ENCODE measurements around the gene KRT86.
"Not testable (repeated sequence)": the region's sequence is repeated elsewhere in the genome, so short reads cannot be mapped to it uniquely, and the experiment has no call there.

Gene KRT86

DNA sequence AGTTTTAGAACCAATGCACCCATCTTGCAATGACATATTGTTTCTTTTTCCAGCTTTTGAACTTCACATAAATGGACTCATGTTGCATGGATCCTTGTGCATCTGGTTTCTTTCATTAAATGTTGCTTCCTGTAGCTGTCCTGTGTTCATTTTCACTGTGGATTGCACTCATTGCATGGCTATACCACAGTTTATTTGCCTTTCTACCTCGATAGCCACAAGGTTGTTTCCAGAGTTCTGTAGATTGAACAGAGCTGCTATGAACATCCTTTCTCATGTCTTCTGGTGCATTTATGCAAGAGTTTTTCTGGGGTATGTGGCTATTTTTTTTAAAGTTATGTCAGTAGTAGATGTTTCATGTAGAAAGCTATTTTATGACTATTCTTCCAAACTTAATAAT is 20.4 kb downstream of the KRT86 start:
- no peak for DNase-seq (ENCODE audit: low read depth)

DNA sequence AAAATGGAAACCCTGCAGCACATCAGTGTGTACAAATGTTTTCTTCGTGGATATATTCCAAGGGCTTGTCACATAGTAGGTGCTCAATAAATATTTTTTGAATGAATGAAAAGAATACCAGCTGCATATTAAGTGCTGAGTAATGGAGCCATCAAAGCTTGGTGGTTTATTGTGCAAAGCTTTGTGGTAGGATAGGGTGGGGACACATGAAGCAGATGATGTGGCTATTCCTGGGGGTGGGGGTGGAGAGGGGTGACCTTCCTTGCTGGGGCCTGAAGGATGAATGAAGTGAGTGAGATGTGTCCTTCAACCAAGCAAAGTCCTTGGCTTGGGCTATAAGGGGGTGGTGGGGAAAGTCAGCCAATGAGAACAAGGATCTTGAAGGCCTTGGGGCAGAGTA is 21.2 kb downstream of the KRT86 start:
- no peak for DNase-seq (ENCODE audit: low read depth)

DNA sequence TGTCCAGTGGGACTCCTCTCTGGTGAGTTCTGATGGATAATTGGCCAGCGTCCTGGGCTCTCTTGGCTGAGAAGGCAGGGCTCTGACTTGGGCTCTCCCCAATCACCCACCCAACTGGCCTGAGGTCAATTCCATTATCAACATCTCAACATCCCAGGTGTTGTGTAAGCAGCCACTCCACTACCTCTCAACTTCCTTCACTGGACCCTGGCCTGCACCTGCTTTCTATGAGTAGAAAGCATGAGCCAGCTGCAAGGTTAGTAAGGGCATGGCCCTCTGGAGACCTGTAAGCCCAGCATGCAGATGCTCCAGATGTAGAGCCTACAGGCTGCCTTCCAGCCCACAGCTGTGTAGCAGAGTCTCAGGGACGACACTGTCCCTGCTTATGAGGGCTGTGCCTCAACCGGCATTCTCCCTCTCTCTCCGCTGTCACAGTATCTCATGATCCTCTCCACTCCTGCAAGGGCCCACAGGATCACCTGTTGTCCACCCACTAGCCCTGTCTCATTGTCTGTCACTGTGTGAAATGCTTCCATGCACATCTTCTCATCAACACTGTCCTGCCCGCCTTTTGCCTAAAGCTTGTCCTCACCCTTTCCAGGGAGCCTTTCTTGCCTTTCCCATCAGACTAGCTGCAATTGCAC is 22.2 kb downstream of the KRT86 start:
- DNase-seq (ENCODE audit: low read depth): no peak

GRCh38 chr12:52298677-52299190 is 24.3 kb downstream of the KRT86 start:
- DNase-seq (ENCODE audit: low read depth): no peak

DNA sequence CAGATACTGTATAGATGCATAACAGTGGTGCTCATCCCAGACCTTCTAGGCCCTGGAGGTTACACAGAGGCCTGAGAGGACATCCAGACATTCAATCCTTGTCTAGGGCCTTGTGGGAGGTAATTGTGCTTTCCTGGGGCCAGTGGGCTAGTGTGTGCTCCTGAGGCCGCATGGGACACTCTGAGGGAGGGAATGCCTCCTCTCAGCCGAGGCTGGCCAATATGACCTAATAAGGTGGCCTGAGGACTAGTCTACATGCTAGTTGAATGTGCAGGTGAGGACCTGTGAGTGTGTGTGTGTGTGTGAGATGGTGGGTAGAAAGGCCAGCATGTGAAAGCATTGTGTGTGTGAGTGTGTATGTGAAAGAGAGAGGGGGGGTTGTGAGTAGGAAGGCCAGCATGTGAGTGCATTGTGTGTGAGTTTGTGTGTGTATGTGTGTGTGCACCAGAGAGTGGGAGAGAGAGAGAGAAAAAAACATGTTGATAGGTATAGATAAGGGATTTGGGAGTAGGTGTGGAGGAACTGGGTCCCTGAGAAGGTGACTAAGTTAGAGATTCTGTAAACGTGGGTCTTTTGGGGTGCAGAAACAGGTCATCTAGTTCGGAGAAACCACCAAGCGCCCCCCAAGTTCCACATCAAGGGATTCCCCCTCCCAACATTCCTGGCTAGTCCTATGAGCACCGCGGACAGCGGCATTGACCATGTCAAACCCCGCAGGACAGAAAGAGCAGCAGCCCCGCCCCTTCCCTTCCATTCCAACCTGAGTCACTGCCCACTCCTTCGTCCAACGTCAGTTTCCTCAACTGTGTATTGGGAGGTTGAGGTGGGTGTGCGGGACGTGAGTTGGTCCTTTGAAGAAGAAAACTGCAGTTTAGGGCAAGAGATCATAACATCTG is 26.6 kb downstream of the KRT86 start:
- DNase-seq (ENCODE audit: low read depth): no peak

GRCh38 chr12:52301721-52302120 is 27.3 kb downstream of the KRT86 start:
- DNase-seq (ENCODE audit: low read depth): not testable (repeated sequence)

DNA sequence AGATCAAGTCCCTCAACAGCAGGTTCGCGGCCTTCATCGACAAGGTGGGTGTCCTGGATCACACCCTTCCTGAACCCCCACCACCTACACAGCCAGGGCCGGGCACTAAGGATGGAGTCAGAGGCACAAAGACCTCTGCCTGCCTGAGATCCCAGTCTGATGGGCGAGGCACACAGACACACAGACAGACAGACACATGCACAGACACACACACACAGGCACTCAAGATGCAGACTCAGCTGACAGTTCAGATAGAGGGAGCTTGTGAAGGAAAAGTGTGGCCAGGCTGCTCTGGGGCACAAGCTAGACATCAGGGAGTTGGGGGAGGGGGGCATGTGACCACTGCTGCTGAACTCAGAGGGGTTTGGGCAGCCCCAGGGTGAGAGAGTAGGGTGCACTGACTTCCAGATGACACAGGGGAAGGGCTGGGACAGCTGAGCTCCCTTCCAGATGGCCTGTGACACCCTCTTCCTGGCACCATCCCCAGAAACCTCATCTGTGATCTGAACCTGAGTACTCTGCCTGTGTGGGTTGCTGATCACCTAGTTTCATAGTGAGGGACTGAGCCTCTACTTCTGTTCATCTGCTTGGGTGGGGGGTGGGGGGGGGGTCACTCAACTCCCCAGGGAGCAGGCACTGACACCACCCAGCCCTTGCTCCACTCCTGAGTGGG is 27.9 kb downstream of the KRT86 start:
- not testable (repeated sequence) for DNase-seq (ENCODE audit: low read depth)

- not testable (repeated sequence) for DNase-seq (ENCODE audit: low read depth)
Observed at GRCh38 chr12:52304941-52305411, 30.5 kb downstream of the KRT86 start.

DNA sequence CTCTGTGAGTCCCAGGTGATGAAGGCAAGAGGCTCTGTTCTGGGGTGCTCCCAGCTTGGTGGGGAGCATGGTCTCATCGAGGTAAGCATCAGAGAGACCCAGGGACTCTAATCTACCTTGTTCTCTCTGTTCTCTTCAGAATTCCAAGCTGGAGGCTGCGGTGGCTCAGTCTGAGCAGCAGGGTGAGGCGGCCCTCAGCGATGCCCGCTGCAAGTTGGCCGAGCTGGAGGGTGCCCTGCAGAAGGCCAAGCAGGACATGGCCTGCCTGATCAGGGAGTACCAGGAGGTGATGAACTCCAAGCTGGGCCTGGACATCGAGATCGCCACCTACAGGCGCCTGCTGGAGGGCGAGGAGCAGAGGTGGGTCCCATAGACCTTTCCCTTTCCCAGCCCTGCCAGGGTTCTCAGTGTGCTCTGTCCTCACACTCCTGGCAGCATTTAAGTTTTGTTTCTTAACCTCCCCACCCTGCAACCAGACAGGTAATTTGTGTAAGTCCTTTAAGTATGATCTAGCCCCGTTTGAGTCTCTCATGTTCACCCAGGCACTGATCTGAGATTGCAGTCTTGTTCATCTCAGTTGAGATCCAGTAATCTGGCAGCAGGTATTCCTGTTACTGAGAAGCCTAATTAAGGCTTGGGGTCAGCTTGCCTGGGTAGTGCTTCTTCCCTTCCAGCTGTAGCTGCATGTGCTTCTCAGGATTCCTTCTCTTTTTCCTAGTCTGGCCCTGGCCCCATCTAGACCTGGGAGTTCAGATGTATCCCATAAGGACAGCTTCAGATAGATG is 31.7 kb downstream of the KRT86 start:
- no peak for DNase-seq (ENCODE audit: low read depth)

DNA sequence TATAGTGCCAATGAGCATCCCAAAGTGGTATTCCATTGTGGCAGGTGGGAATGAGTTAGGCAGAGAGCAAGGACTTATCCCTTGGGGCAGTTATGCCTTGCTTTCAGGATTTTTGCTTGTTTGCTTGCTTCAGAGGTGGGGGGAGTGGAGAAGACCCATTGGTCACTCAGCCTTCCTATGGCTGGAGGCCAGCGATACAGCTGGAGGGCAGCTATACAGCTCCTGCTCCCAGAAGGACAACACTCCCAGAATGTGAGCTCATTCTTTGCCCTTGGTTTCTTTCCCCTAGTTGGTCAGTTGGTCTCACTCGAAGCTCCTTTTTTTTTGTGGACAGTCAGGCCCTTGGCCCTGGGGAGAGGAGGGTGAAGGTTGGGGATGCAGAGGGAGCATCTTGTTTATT is 32.3 kb downstream of the KRT86 start:
- DNase-seq (ENCODE audit: low read depth): no peak

GRCh38 chr12:52307836-52308805 is 33.7 kb downstream of the KRT86 start:
- DNase-seq (ENCODE audit: low read depth): no peak

GRCh38 chr12:52308806-52309425 is 34.5 kb downstream of the KRT86 start:
- DNase-seq (ENCODE audit: low read depth): no peak

GRCh38 chr12:52310622-52311284 is 36.3 kb downstream of the KRT86 start:
- DNase-seq (ENCODE audit: low read depth): no peak

GRCh38 chr12:52311285-52311648 is 36.8 kb downstream of the KRT86 start:
- no peak for DNase-seq (ENCODE audit: low read depth)

- DNase-seq (ENCODE audit: low read depth): no peak
Observed at GRCh38 chr12:52312086-52312485, 37.6 kb downstream of the KRT86 start.

GRCh38 chr12:52313461-52313860 is 39.0 kb downstream of the KRT86 start:
- no peak for DNase-seq (ENCODE audit: low read depth)

DNA sequence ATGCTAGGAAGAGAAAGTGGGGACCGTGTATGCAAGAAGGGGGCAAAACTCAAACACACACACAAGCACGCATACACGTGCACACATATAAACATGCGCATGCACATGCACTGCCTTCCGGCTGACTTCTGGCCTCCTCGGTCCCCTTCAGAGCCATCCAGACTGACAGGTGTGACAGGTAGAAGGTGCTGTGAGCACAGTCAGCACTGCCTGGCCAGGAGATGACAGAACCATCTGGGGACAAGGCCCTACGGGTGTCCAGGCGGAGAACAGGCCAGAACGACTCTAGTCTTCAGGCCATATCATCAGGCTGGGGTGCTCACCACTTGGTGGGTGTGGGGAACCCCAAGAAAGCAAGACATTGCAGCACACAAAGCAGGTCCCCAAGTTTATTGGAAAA is 39.5 kb downstream of the KRT86 start:
- DNase-seq (ENCODE audit: low read depth): no peak

DNA sequence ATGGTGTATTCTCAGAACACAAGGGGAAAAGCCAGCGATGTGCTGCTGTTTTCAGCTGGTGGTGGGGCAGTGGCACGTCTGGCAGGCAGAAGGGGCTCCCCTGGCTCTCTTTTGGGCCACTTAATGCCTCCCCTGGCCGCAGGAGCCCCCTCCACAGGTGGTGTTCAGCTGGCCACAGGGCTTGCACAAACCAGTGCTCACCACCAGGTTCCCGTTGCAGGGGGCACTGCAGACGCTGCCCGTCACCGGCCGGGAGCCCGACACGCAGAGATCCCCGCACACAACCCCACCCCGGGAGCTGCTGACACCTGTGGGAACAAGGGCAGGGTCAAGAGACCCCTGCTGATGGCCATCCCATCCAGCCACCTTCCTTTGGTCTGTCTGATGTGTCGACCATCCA is 40.1 kb downstream of the KRT86 start:
- DNase-seq (ENCODE audit: low read depth): no peak

- DNase-seq (ENCODE audit: low read depth): not testable (repeated sequence)
Observed at GRCh38 chr12:52315721-52316120, 41.3 kb downstream of the KRT86 start.

GRCh38 chr12:52316290-52316689 is 41.8 kb downstream of the KRT86 start:
- no peak for DNase-seq (ENCODE audit: low read depth)
